Activated T-cell treated with anti-CD3 and anti-CD28 coated beads, Interleukin-2, amount 50 U/mL, for 48 hours (primary cell): ENCODE measurements around the gene SNTB2.
"Not testable (repeated sequence)": the region's sequence is repeated elsewhere in the genome, so short reads cannot be mapped to it uniquely, and the experiment has no call there.

Source experiments
- DNase-seq, 2 experiments: peaks; one replicate each; pipeline ENCODE4 v3.0.0-alpha.2; 2020

The SNTB2 gene

GRCh38 chr16:69239851-69240250, 52.9 kb downstream of the SNTB2 start:
- DNase-seq: no peak

GRCh38 chr16:69240331-69240730, 53.4 kb downstream of the SNTB2 start:
- no peak for DNase-seq

- no peak for DNase-seq
Observed at GRCh38 chr16:69241926-69242325, 55.0 kb downstream of the SNTB2 start.

GRCh38 chr16:69243479-69243878, 56.5 kb downstream of the SNTB2 start:
- no peak for DNase-seq

GRCh38 chr16:69244336-69244735, 57.4 kb downstream of the SNTB2 start:
- no peak for DNase-seq

GRCh38 chr16:69250081-69250480, 63.1 kb downstream of the SNTB2 start:
- DNase-seq: no peak

GRCh38 chr16:69253870-69254341, 66.9 kb downstream of the SNTB2 start:
- no peak for DNase-seq

GRCh38 chr16:69259428-69259764, 72.4 kb downstream of the SNTB2 start:
- DNase-seq: not testable (repeated sequence)

- no peak for DNase-seq
Observed at GRCh38 chr16:69260019-69260418, 73.1 kb downstream of the SNTB2 start.

GRCh38 chr16:69260506-69260905, 73.5 kb downstream of the SNTB2 start:
- no peak for DNase-seq

GRCh38 chr16:69266334-69267063, 79.5 kb downstream of the SNTB2 start:
- no peak for DNase-seq

- DNase-seq: no peak
Observed at GRCh38 chr16:69267633-69268032, 80.7 kb downstream of the SNTB2 start.

- DNase-seq: no peak
Observed at GRCh38 chr16:69270395-69270794, 83.4 kb downstream of the SNTB2 start.

- DNase-seq: no peak
Observed at GRCh38 chr16:69270831-69271230, 83.9 kb downstream of the SNTB2 start.

- no peak for DNase-seq
Observed at GRCh38 chr16:69273009-69273408, 86.0 kb downstream of the SNTB2 start.

- no peak for DNase-seq
Observed at GRCh38 chr16:69274699-69275235, 87.8 kb downstream of the SNTB2 start.

GRCh38 chr16:69276148-69277115, 89.5 kb downstream of the SNTB2 start:
- DNase-seq: no peak

GRCh38 chr16:69277413-69277812, 90.4 kb downstream of the SNTB2 start:
- no peak for DNase-seq

- DNase-seq: no peak
Observed at GRCh38 chr16:69283851-69284250, 96.9 kb downstream of the SNTB2 start.

- DNase-seq: no peak
Observed at GRCh38 chr16:69285240-69285639, 98.3 kb downstream of the SNTB2 start.

- DNase-seq: no peak
Observed at GRCh38 chr16:69286941-69287713, 100.2 kb downstream of the SNTB2 start.

GRCh38 chr16:69291657-69292056, 104.7 kb downstream of the SNTB2 start:
- not testable (repeated sequence) for DNase-seq

GRCh38 chr16:69293401-69293800, 106.4 kb downstream of the SNTB2 start:
- DNase-seq: no peak
